ENCODE data around the gene MCOLN3. TPM values are rescaled to one million over a fixed set of nuclear protein-coding genes. Genes with fewer than 3 reads are reported as not detected.
"Not testable (repeated sequence)": the region's sequence is repeated elsewhere in the genome, so short reads cannot be mapped to it uniquely, and the experiment has no call there.

Gene MCOLN3
- total and polyA plus RNA-seq, 8 donors, result 1.2 to 8.1 (median 1.8) TPM

- no peak for DNase-seq
- ATAC-seq, result no peak
- Histone ChIP-seq H3K9me3 (no peaks in the 10 kb centered on the region), H3K4me3 (peak overlapping the region in 1 of 2 donors; percentile 56), H3K27ac (no peak overlapping the region), H3K36me3 (no peaks in the 10 kb centered on the region), H3K27me3 (peaks cover 6 to 52% of the 10 kb centered on the region in 2 donors), H3K4me1 (peaks cover 10 to 26% of the 10 kb centered on the region in 2 donors)
- intact Hi-C loops (cut with DNase I), result no loop called here
- no peak for TF ChIP-seq CTCF (IDR thresholded peaks at IDR 0.05)
Measured at GRCh38 chr1:84995484-84996334, 52.6 kb downstream of the MCOLN3 start.

- Histone ChIP-seq H3K9me3 (no peaks in the 10 kb centered on the region), H3K27me3 (peaks cover 0 to 8% of the 10 kb centered on the region in 2 donors), H3K36me3 (no peaks in the 10 kb centered on the region), H3K27ac (no peak overlapping the region), H3K4me3 (no peak overlapping the region), H3K4me1 (no peaks in the 10 kb centered on the region)
- no peak for ATAC-seq
- intact Hi-C loops (cut with DNase I), result no loop called here
- DNase-seq, result no peak
- TF ChIP-seq CTCF (IDR thresholded peaks at IDR 0.05), result no peak
Measured at GRCh38 chr1:84991097-84991920, 57.0 kb downstream of the MCOLN3 start.

GRCh38 chr1:84988588-84988987, 59.7 kb downstream of the MCOLN3 start:
- H3K9me3 ChIP-seq, result no peaks in the 10 kb centered on the region
- no peaks in the 10 kb centered on the region for H3K4me1 ChIP-seq
- H3K36me3 ChIP-seq, result no peaks in the 10 kb centered on the region
- intact Hi-C loops (cut with DNase I), result no loop called here
- H3K27me3 ChIP-seq, result no peaks in the 10 kb centered on the region
- DNase-seq, result no peak
- no peak overlapping the region for H3K4me3 ChIP-seq
- no peak overlapping the region for H3K27ac ChIP-seq
- no peak for ATAC-seq
- no peak for TF ChIP-seq CTCF (IDR thresholded peaks at IDR 0.05)

- H3K27ac ChIP-seq; H3K36me3 ChIP-seq; intact Hi-C loops (cut with DNase I); H3K4me3 ChIP-seq; DNase-seq; ATAC-seq; H3K4me1 ChIP-seq; H3K27me3 ChIP-seq; H3K9me3 ChIP-seq: not testable (repeated sequence)
Measured at GRCh38 chr1:84986561-84986960, 61.7 kb downstream of the MCOLN3 start.

- H3K27ac ChIP-seq, result no peak overlapping the region
- H3K9me3 ChIP-seq, result no peaks in the 10 kb centered on the region
- no peak for DNase-seq
- ATAC-seq, result no peak
- no peak for TF ChIP-seq CTCF (IDR thresholded peaks at IDR 0.05)
- no peaks in the 10 kb centered on the region for H3K36me3 ChIP-seq
- H3K4me3 ChIP-seq, result no peak overlapping the region
- no peaks in the 10 kb centered on the region for H3K4me1 ChIP-seq
- no peaks in the 10 kb centered on the region for H3K27me3 ChIP-seq
- intact Hi-C loops (cut with DNase I), result no loop called here
Measured at GRCh38 chr1:84985365-84985764, 62.9 kb downstream of the MCOLN3 start.

Data from left lung (tissue), 10 donors.